ENCODE data around the gene RBMX2.

- TF ChIP-seq CTCF (IDR thresholded peaks at IDR 0.05): no peak
- TF ChIP-seq ZFX (IDR thresholded peaks at IDR 0.05; ENCODE audit: borderline replicate concordance): no peak
These were observed 13.0 kb downstream of the RBMX2 start for GRCh38 chrX:130414800-130415199.
